IMR-90 (cell line): ENCODE results near the gene TCF4. TPM values are rescaled to one million over a fixed set of nuclear protein-coding genes. Genes with fewer than 3 reads are reported as not detected.

Source experiments
- ATAC-seq: fragments of 200-7000 bp; cut with Tn5 transposase; 2 replicates; pipeline ENCODE4 v1.9.1; 2020; ENCODE audit warnings: low read depth, mild to moderate bottlenecking, moderate library complexity
- BruUV-seq: library from RNA; stranded (reverse); fragments of 400-500 nt; replicated peaks from 2 replicates; lab custom pipeline; 2021; lab: Mats Ljungman, UMichigan
- CTCF ChIA-PET: fragments of 300-600 bp; formaldehyde crosslinking; extraction: SDS; loops from one replicate; lab custom pipeline; 2021; ENCODE audit warnings: antibody characterized with exemption; lab: Yijun Ruan, JAX
- POLR2A ChIA-PET: fragments of 300-600 bp; sonication (Branson Sonifier 250); formaldehyde crosslinking; loops from one replicate; lab custom pipeline; 2022; ENCODE audit warnings: antibody characterized with exemption; ENCODE audit not compliant: unreplicated experiment; lab: Charles Lee
- DNase-seq: peaks from one replicate; pipeline ENCODE4 v3.0.0; 2013
- H2AFZ ChIP-seq: replicated peaks from 2 replicates; pipeline ENCODE3; 2013; ENCODE audit warnings: low read length, mild to moderate bottlenecking; ENCODE audit not compliant: poor library complexity
- H2AK5ac ChIP-seq: 2 replicates; pipeline ENCODE4 v1.6.1; 2013; ENCODE audit warnings: low read depth, low read length, inconsistent platforms
- H2AK9ac ChIP-seq: replicated peaks from 2 replicates; pipeline ENCODE3; 2013; ENCODE audit warnings: mild to moderate bottlenecking, low read depth, low read length, moderate library complexity; ENCODE audit not compliant: poor library complexity
- H2BK120ac ChIP-seq: 2 replicates; pipeline ENCODE4 v1.6.1; 2013; ENCODE audit warnings: low read depth, low read length, inconsistent platforms
- H2BK15ac ChIP-seq: 3 replicates; pipeline ENCODE4 v1.6.1; 2013; ENCODE audit warnings: low read depth, low read length, inconsistent platforms
- H2BK20ac ChIP-seq: 2 replicates; pipeline ENCODE4 v1.6.1; 2013; ENCODE audit warnings: low read depth, mild to moderate bottlenecking, inconsistent platforms, low read length, moderate library complexity
- H2BK5ac ChIP-seq: 2 replicates; pipeline ENCODE4 v1.6.1; 2013; ENCODE audit warnings: mild to moderate bottlenecking, low read depth, low read length, inconsistent platforms; ENCODE audit not compliant: poor library complexity, severe bottlenecking
- H3K14ac ChIP-seq: replicated peaks from 2 replicates; pipeline ENCODE4 v1.6.1; 2013; ENCODE audit warnings: low read depth, low read length, inconsistent platforms
- H3K18ac ChIP-seq: 2 replicates; pipeline ENCODE4 v1.6.1; 2013; ENCODE audit warnings: low read depth, low read length, control low read depth
- H3K23ac ChIP-seq: 2 replicates; pipeline ENCODE4 v1.6.1; 2013; ENCODE audit warnings: low read depth, low read length, inconsistent platforms
- H3K27ac ChIP-seq: 2 replicates; pipeline ENCODE4 v1.5.1; 2013; ENCODE audit warnings: mild to moderate bottlenecking, control low read depth, low read length; ENCODE audit not compliant: insufficient read depth
- H3K27me3 ChIP-seq: 2 replicates; pipeline ENCODE4 v1.6.1; 2013; ENCODE audit warnings: low read length; ENCODE audit not compliant: control insufficient read depth, insufficient read depth
- H3K36me3 ChIP-seq: 2 replicates; pipeline ENCODE4 v1.6.1; 2013; ENCODE audit warnings: low read length, mixed read lengths; ENCODE audit not compliant: control insufficient read depth, insufficient read depth
- H3K4ac ChIP-seq: 2 replicates; pipeline ENCODE4 v1.6.1; 2013; ENCODE audit warnings: low read depth, low read length, inconsistent platforms
- H3K4me1 ChIP-seq: 2 replicates; pipeline ENCODE4 v1.6.1; 2013; ENCODE audit warnings: low read length, mixed read lengths; ENCODE audit not compliant: control insufficient read depth, insufficient read depth
- H3K4me2 ChIP-seq: 2 replicates; pipeline ENCODE4 v1.6.1; 2013; ENCODE audit warnings: low read depth, mild to moderate bottlenecking, control low read depth, low read length, moderate library complexity
- H3K4me3 ChIP-seq: 2 replicates; pipeline ENCODE4 v1.5.1; 2013; ENCODE audit warnings: low read depth, mild to moderate bottlenecking, control low read depth, low read length, moderate library complexity; ENCODE audit not compliant: insufficient read depth
- H3K56ac ChIP-seq: 2 replicates; pipeline ENCODE4 v1.6.1; 2013; ENCODE audit warnings: low read length, inconsistent platforms; ENCODE audit not compliant: insufficient read depth; ENCODE audit errors: extremely low read depth
- H3K79me1 ChIP-seq, 2 experiments: 2 replicates each; pipeline ENCODE4 v1.6.1; 2013; ENCODE audit warnings: low read length in 2 of 2, inconsistent platforms in 1 of 2, low read depth in 1 of 2
- H3K9ac ChIP-seq: 2 replicates; pipeline ENCODE4 v1.6.1; 2013; ENCODE audit warnings: low read depth, low read length, control low read depth
- H3K9me1 ChIP-seq: 2 replicates; pipeline ENCODE4 v1.6.1; 2013; ENCODE audit warnings: low read length, inconsistent platforms; ENCODE audit not compliant: insufficient read depth
- H3K9me3 ChIP-seq: 2 replicates; pipeline ENCODE4 v1.6.1; 2013; ENCODE audit warnings: low read length; ENCODE audit not compliant: control insufficient read depth, insufficient read depth
- H4K20me1 ChIP-seq: 2 replicates; pipeline ENCODE4 v1.6.1; 2013; ENCODE audit warnings: low read length, inconsistent platforms; ENCODE audit not compliant: insufficient read depth
- H4K5ac ChIP-seq: 2 replicates; pipeline ENCODE4 v1.6.1; 2013; ENCODE audit warnings: mild to moderate bottlenecking, low read depth, low read length, control low read depth
- H4K8ac ChIP-seq, 2 experiments: 2 replicates each; pipeline ENCODE4 v1.6.1; 2013; ENCODE audit warnings: low read depth in 2 of 2, low read length in 2 of 2, control low read depth in 1 of 2, inconsistent platforms in 1 of 2
- H4K91ac ChIP-seq: 2 replicates; pipeline ENCODE4 v1.6.1; 2013; ENCODE audit warnings: low read depth, low read length, inconsistent platforms; ENCODE audit not compliant: insufficient read depth
- CHD1 ChIP-seq: IDR thresholded peaks from 2 replicates; pipeline ENCODE4 v1.6.1; 2012; ENCODE audit warnings: low read depth, low read length, improper control_type of control experiment
- POLR2A ChIP-seq: IDR thresholded peaks from 2 replicates; pipeline ENCODE4 v1.6.1; 2012; ENCODE audit warnings: mild to moderate bottlenecking, low read depth, low read length
- RFX5 ChIP-seq: IDR thresholded peaks from 2 replicates; pipeline ENCODE4 v1.8.0; 2012; ENCODE audit warnings: low read depth, mild to moderate bottlenecking, low read length, moderate library complexity
- dilution Hi-C: fragments of 300-500 bp; cut with HindIII; formaldehyde crosslinking; loops from one replicate; pipeline ENCODE4 v1.14.3; 2018; ENCODE audit warnings: low sequenced_read_pairs; ENCODE audit not compliant: unreplicated experiment
- in situ Hi-C: fragments of 300-500 bp; cut with MboI; formaldehyde crosslinking; loops from 3 replicates; pipeline ENCODE4 v1.14.3; 2019; ENCODE audit warnings: low sequenced_read_pairs, inconsistent platforms, mixed read lengths
- intact Hi-C: fragments of 100-400 bp; cut with micrococcal nuclease; formaldehyde crosslinking; loops from 2 replicates; pipeline ENCODE4 v1.10.0; 2022
- polyA plus RNA-seq, 3 experiments: library from polyadenylated mRNA; depleted of rRNA; stranded (reverse); fragments of >200 nt; gene quantifications; 2 replicates each; pipeline ENCODE4 v1.2.3, GENCODE V29; 2012; ENCODE audit warnings: low replicate concordance in 1 of 3
- total RNA-seq: library from RNA; depleted of rRNA; stranded (reverse); fragments of >200 nt; gene quantifications from 2 replicates; pipeline ENCODE4 v1.2.3, GENCODE V29; 2012

TCF4 gene
- total and polyA plus RNA-seq, 2 of the 4 experiments (the other 2 are of a cell fraction) = 30.0 to 87.1 TPM

DNA sequence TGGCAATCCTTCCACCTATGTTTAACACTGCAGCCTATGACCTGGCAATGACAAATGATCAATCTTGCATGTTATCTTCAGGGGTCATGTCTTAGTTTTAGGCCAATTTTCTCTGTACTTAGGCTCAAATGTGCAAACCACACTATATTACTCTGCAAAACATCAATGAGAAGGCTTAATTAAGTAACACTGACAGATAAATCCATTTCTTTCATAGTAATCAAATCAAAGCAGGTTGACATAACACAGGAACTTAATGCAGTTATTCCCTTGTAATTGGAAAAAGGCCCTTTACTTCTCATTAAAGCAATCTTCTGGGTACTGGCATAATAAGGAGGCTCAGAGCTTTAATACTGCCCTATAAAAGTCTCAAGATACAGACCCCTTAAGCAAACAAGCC, 114.4 kb downstream of the TCF4 start:
- Histone ChIP-seq H2AK5ac (no peak overlapping the region), H3K9ac (no peak overlapping the region), H4K91ac (no peak overlapping the region), H3K23ac (no peak overlapping the region), H3K9me3 (no peaks in the 10 kb centered on the region), H2AK9ac (no peak overlapping the region), H4K5ac (no peak overlapping the region), H2AFZ (no peak overlapping the region), H3K14ac (no peak overlapping the region), H3K4me3 (no peak overlapping the region), H3K4me2 (no peak overlapping the region), H3K36me3 (no peaks in the 10 kb centered on the region; the same call in 1 of the 2 replicates), H2BK20ac (no peak overlapping the region), H2BK5ac (no peak overlapping the region), H3K9me1 (no peaks in the 10 kb centered on the region; the same call in none of the 2 replicates), H4K8ac (no peak overlapping the region), H3K27me3 (no peaks in the 10 kb centered on the region), H3K4me1 (peaks cover 2% of the 10 kb centered on the region; the same call in 1 of the 2 replicates), H3K18ac (no peak overlapping the region), H2BK15ac (no peak overlapping the region), H3K27ac (no peak overlapping the region), H4K20me1 (no peaks in the 10 kb centered on the region; the same call in 1 of the 2 replicates), H2BK120ac (no peak overlapping the region), H3K79me1 (peaks cover 22 to 66% of the 10 kb centered on the region in 2 experiments), H3K4ac (no peak overlapping the region), H3K56ac (no peak overlapping the region)
- BruUV-seq = no TSS peak
- intact Hi-C loops (no loop called here), in situ Hi-C loops (no loop called here), dilution Hi-C loops (no loop called here)
- DNase-seq (no peak), ATAC-seq (no peak)
- no peak for TF ChIP-seq CHD1
- TF ChIP-seq RFX5 = no peak
- TF ChIP-seq POLR2A = no peak
- POLR2A ChIA-PET = no interaction called here
- CTCF ChIA-PET = no interaction called here
